Heart left ventricle (tissue), 13 donors: ENCODE data around the gene MPPED1.

Experiments used
- POLR2A ChIP-seq, 2 donors: fragments of 450-650 bp; IDR thresholded peaks; one replicate each; pipeline ENCODE4 v1.6.1; 2017; ENCODE audit warnings: antibody characterized with exemption in 2 of 2, mild to moderate bottlenecking in 2 of 2, moderate library complexity in 2 of 2
- TF ChIP-seq, protein P1 (sequence below), 12 donors: fragments of 200-600 bp; sonication (generic) in 4 of 12; IDR thresholded peaks; one replicate each; pipeline versions ENCODE4 v1.5.0 to v1.8.0; 2018 to 2022; ENCODE audit warnings: antibody characterized with exemption in 12 of 12, mild to moderate bottlenecking in 5 of 12
- donor health status: ischemic (EF 13 %, LVEDD 7.1; RV severe dilation, severe dysfunction).
- donor health status: DM: no; HTN: yes; CAD: no.
- donor health status: DM: no; HTN: no; CAD: no.
- donor health status: ischemic (EF 25% LVEDD 6.9; RV normal size, moderate dysfunction).
- donor health status: ischemic (EF 25% LVEDD 5.7; RV mildly dilated, moderate dysfunction).
- donor health status: ischemic (EF 35%, LVEDD 5.7; RV mildly dilated, moderate dysfunction).
- donor health status: nonischemic (EF 11% LVEDD 7.7; RV severe dilation, severe dysfunction).
- donor health status: DM: yes; HTN: yes; CAD: no.
- donor health status: PGD.
- donor health status: ischemic (EF 29% LVEDD 5.4; RV normal size, mild dysfunction).
- donor health status: nonischemic (EF 23%, LVEDD 6.1; RV moderate dilation, normal function).

DNA sequence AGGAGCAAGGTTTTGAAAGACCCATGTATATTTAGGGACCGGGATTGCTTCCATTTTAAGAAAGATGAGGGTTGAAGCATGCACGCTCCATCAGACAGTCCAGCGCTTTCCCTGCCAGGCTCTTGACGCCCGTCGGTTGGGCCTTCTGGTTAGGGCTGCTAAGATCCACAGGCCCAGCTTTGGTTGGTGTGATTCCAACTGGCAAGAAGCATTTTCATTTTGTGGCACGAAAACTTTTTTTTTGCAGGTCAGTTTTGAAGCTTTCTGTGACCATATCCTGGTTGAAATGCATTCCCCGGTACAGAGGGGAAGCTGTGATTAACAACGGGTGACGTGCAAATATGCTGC lies 34.3 kb upstream of the MPPED1 start:
- TF ChIP-seq, protein P1, sequence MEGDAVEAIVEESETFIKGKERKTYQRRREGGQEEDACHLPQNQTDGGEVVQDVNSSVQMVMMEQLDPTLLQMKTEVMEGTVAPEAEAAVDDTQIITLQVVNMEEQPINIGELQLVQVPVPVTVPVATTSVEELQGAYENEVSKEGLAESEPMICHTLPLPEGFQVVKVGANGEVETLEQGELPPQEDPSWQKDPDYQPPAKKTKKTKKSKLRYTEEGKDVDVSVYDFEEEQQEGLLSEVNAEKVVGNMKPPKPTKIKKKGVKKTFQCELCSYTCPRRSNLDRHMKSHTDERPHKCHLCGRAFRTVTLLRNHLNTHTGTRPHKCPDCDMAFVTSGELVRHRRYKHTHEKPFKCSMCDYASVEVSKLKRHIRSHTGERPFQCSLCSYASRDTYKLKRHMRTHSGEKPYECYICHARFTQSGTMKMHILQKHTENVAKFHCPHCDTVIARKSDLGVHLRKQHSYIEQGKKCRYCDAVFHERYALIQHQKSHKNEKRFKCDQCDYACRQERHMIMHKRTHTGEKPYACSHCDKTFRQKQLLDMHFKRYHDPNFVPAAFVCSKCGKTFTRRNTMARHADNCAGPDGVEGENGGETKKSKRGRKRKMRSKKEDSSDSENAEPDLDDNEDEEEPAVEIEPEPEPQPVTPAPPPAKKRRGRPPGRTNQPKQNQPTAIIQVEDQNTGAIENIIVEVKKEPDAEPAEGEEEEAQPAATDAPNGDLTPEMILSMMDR (IDR thresholded peaks at IDR 0.05), result no peak
- no peak for TF ChIP-seq POLR2A (IDR thresholded peaks at IDR 0.05)
